Peyer's patch (tissue), 4 donors: ENCODE results near the gene ZMAT5. TPM values are rescaled to one million over a fixed set of nuclear protein-coding genes. Genes with fewer than 3 reads are reported as not detected.
A peak's percentile ranks its signal among the peaks of the same experiment; 100 is the strongest.

Source experiments
- DNase-seq, 3 donors: peaks; one replicate each; pipeline ENCODE4 v3.0.0-alpha.2; 2017 to 2019
- H3K27ac ChIP-seq, 4 donors: fragments of 200-600 bp; sonication (generic); one replicate each; pipeline ENCODE4 v1.5.1; 2016 to 2019
- H3K27me3 ChIP-seq, 2 donors: fragments of 200-600 bp; sonication (generic); one replicate each; pipeline ENCODE4 v1.5.1; 2019
- H3K36me3 ChIP-seq, 3 donors: fragments of 200-600 bp; sonication (generic); one replicate each; pipeline ENCODE4 v1.5.1; 2016 to 2019
- H3K4me1 ChIP-seq, 4 donors: fragments of 200-600 bp; sonication (generic); one replicate each; pipeline ENCODE4 v1.5.1; 2016 to 2019
- H3K4me3 ChIP-seq, 4 donors: fragments of 200-600 bp; sonication (generic); 1 replicate in 3 of 4; 2 replicates in 1 of 4; pipeline ENCODE4 v1.5.1; 2016 to 2019; ENCODE audit warnings: mild to moderate bottlenecking in 1 of 4
- H3K9me3 ChIP-seq, 4 donors: fragments of 200-600 bp; sonication (generic); one replicate each; pipeline ENCODE4 v1.5.1; 2016 to 2019; ENCODE audit warnings: mild to moderate bottlenecking in 1 of 4
- CTCF ChIP-seq, 6 experiments: fragments of 450-650 bp in 4 of 6; fragments of 200-600 bp in 2 of 6; sonication (generic) in 1 of 6; IDR thresholded peaks; one replicate each; pipeline ENCODE4 v1.5.1; 2017 to 2019; ENCODE audit warnings: antibody characterized with exemption in 6 of 6, mild to moderate bottlenecking in 3 of 6, moderate library complexity in 1 of 6
- POLR2A ChIP-seq, 2 donors: fragments of 450-650 bp; IDR thresholded peaks; one replicate each; pipeline ENCODE4 v1.5.1; 2017; ENCODE audit warnings: antibody characterized with exemption in 2 of 2, mild to moderate bottlenecking in 2 of 2, moderate library complexity in 2 of 2
- total RNA-seq, 4 donors: library from RNA; depleted of rRNA; stranded (reverse); fragments of >200 nt; gene quantifications; one replicate each; pipeline ENCODE4 v1.1.0, GENCODE V29; 2016

The ZMAT5 gene
- total RNA-seq, 4 donors from 2014 or later, result 16.2 to 22.5 (median 17.9) TPM

- H3K4me1 ChIP-seq, result peaks cover 0 to 10% (median 6%) of the 10 kb centered on the region in 4 donors
- H3K9me3 ChIP-seq, result no peaks in the 10 kb centered on the region
- peaks cover 0 to 95% (median 0%) of the 10 kb centered on the region in 3 donors for H3K36me3 ChIP-seq
- H3K27ac ChIP-seq, result no peak overlapping the region
- no peak overlapping the region for H3K4me3 ChIP-seq
- H3K27me3 ChIP-seq, result no peaks in the 10 kb centered on the region
- no peak for DNase-seq
- TF ChIP-seq CTCF (IDR thresholded peaks at IDR 0.05), result no peak
- TF ChIP-seq POLR2A (IDR thresholded peaks at IDR 0.05), result no peak
Observed at GRCh38 chr22:29803190-29803589, 36.4 kb upstream of the ZMAT5 start.

- no peaks in the 10 kb centered on the region for H3K9me3 ChIP-seq
- peaks cover 0 to 13% (median 7%) of the 10 kb centered on the region in 4 donors for H3K4me1 ChIP-seq
- peaks cover 0 to 94% (median 0%) of the 10 kb centered on the region in 3 donors for H3K36me3 ChIP-seq
- no peak overlapping the region for H3K4me3 ChIP-seq
- DNase-seq, result no peak
- no peaks in the 10 kb centered on the region for H3K27me3 ChIP-seq
- TF ChIP-seq CTCF (IDR thresholded peaks at IDR 0.05) (no peak), POLR2A (IDR thresholded peaks at IDR 0.05) (no peak)
- no peak overlapping the region for H3K27ac ChIP-seq
Observed at GRCh38 chr22:29801796-29802195, 35.0 kb upstream of the ZMAT5 start.

GRCh38 chr22:29801153-29801552 is 34.3 kb upstream of the ZMAT5 start:
- H3K27ac ChIP-seq, result no peak overlapping the region
- TF ChIP-seq POLR2A (IDR thresholded peaks at IDR 0.05) (no peak), CTCF (IDR thresholded peaks at IDR 0.05) (no peak)
- peaks cover 0 to 13% (median 7%) of the 10 kb centered on the region in 4 donors for H3K4me1 ChIP-seq
- H3K4me3 ChIP-seq, result no peak overlapping the region
- H3K9me3 ChIP-seq, result no peaks in the 10 kb centered on the region
- H3K27me3 ChIP-seq, result no peaks in the 10 kb centered on the region
- H3K36me3 ChIP-seq, result peaks cover 0 to 94% (median 0%) of the 10 kb centered on the region in 3 donors
- no peak for DNase-seq

GRCh38 chr22:29799217-29799680 is 32.4 kb upstream of the ZMAT5 start:
- Histone ChIP-seq H3K27ac (peak overlapping the region; percentile 35 to 72 (median 48)), H3K4me1 (peaks cover 0 to 13% (median 7%) of the 10 kb centered on the region in 4 donors), H3K4me3 (no peak overlapping the region), H3K9me3 (no peaks in the 10 kb centered on the region), H3K27me3 (no peaks in the 10 kb centered on the region), H3K36me3 (peaks cover 0 to 93% (median 0%) of the 10 kb centered on the region in 3 donors)
- peak in 2 of 3 donors; percentile 35 to 82 for DNase-seq
- TF ChIP-seq CTCF (IDR thresholded peaks at IDR 0.05) (peak in 1 of 6 experiments; percentile 9), POLR2A (IDR thresholded peaks at IDR 0.05) (no peak)

GRCh38 chr22:29798801-29799200 is 32.0 kb upstream of the ZMAT5 start:
- no peak for DNase-seq
- peaks cover 0 to 93% (median 0%) of the 10 kb centered on the region in 3 donors for H3K36me3 ChIP-seq
- peak overlapping the region; percentile 27 to 72 (median 48) for H3K27ac ChIP-seq
- no peak for TF ChIP-seq POLR2A (IDR thresholded peaks at IDR 0.05)
- no peak for TF ChIP-seq CTCF (IDR thresholded peaks at IDR 0.05)
- H3K27me3 ChIP-seq, result no peaks in the 10 kb centered on the region
- no peak overlapping the region for H3K4me3 ChIP-seq
- H3K4me1 ChIP-seq, result peaks cover 0 to 13% (median 7%) of the 10 kb centered on the region in 4 donors
- H3K9me3 ChIP-seq, result no peaks in the 10 kb centered on the region
